Left ventricle myocardium superior (tissue), 1 donor: ENCODE results near the gene GGT6. TPM values are rescaled to one million over a fixed set of nuclear protein-coding genes. Genes with fewer than 3 reads are reported as not detected.
"Not testable (repeated sequence)": the region's sequence is repeated elsewhere in the genome, so short reads cannot be mapped to it uniquely, and the experiment has no call there.

ENCODE experiments used
- ATAC-seq: fragments of 200-7000 bp; cut with Tn5 transposase; one replicate; pipeline ENCODE4 v1.9.1; 2020; ENCODE audit warnings: mild to moderate bottlenecking, moderate library complexity
- DNase-seq: peaks from one replicate; pipeline ENCODE4 v3.0.0-alpha.2; 2020
- intact Hi-C: fragments of 100-400 bp; cut with micrococcal nuclease; formaldehyde crosslinking; loops from one replicate; pipeline ENCODE4 v1.11.0; 2022
- total RNA-seq: library from RNA; stranded (reverse); fragmentation: NEBNext Ultra II Directional; extraction: Animal tissue kit (Norgen Biotek cat#: 25700); gene quantifications from one replicate; pipeline ENCODE4 v1.2.1, GENCODE V29; 2021
- donor health status: DM: no; HTN: yes; CAD: no; lungs with severe emphysema.

GGT6 gene
- total RNA-seq, 1 donor from 2014 or later = 0.22 TPM

DNA sequence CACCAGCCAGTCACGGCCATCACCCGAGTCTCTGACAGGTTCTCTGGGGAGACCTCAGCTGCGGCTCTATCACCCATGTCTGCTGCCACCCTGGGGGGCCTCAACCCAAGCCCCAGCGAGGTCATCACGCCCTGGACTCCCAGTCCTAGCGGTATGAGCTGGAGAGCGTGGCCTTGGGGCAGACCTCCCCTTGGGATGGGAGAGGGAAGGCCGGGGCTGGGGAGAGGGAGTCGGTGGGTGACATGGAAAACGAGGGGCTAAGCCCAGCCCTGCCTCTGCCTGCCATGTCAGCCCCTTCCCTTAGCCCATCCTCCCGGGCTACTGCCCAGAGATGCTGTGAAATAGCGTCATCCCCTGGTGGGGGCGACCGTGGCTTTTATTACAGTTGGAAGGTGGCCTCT, 32.6 kb upstream of the GGT6 start:
- ATAC-seq = no peak
- no peak for DNase-seq
- intact Hi-C loops = no loop called here

DNA sequence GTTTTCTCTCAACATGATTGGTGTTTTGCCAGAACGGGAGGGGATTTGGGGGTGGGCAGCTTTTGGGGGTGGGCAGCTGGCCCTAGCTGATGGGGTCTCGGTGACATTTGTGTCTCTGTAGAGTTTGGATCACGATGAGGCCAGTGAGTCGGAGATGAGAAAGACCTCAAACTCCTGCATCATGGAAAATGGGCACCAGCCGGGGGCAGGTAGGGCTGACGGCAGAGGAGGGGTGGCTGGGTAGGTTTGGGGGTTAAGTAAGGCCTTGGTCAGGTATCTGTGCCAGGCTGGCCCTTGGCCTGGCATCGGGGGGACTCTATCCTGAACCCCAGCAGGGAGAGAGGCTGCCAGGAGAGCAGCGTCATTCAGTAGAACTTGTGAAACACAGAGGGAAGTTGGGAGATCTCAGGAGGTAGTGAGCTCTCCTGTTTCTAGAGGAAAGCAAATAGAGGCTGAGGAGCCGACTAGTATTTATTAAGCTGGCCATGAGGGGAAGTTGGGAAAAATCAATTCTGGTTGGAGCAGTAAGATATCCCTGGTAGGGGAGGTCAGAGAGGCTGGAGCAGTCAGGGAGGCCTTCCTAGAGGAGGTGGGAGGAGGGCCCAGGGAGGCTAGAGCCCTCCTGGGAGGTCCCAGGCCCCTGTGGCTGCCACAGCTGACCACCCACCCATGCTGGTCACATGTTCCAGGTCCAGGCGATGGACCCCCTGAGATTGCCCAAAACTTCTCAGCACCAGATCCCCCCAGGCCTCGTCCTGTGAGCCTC, 32.0 kb upstream of the GGT6 start:
- ATAC-seq (no peak), DNase-seq (no peak)
- intact Hi-C loops = no loop called here

DNA sequence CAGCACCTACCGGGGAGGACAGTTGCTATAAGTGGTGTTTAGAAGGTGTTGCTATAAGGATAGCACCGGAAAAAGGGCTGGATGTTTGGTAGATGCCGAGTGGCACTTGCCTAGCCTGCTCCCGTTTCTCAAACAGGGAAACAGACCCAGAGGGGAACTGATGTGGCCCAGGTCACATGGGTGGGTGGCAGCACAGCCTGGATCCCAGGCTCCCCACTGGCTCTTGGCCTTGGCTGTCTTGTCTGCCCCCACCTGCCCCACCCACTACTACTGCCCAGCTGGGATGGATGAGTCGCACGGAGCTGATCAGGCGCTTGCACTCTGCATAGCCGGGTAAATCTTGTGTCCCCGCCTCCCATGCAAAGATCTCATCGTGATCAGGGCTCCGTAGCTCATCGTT, 31.2 kb upstream of the GGT6 start:
- ATAC-seq (peak; percentile 2), DNase-seq (no peak)

DNA sequence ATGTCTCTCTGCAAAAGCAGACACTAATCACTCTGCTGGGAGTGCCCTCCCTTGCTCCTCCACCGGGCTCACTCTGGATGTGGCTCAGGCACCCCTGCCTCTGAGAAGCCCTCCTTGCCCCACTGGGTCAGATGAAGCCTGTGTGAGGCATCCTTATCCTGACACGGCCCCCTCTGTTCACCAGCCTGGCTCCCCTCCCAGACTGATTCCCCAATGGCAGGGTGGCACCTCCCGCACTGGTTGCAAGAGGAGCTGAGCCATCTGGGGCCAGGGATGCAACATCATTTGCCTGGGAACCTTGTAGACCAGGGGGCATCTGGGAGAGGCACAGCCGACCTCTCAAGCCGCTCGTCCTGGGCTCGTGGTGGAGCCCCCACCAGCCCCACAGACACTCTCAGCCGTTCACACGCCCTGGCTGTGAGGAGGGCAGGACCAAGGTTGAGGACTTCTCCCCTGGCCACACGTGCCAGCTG, 30.6 kb upstream of the GGT6 start:
- no peak for ATAC-seq
- no peak for DNase-seq
- intact Hi-C loops = no loop called here

More for the DNA sequence above, 31.2 kb upstream of the GGT6 start:
- intact Hi-C loops = no loop called here

DNA sequence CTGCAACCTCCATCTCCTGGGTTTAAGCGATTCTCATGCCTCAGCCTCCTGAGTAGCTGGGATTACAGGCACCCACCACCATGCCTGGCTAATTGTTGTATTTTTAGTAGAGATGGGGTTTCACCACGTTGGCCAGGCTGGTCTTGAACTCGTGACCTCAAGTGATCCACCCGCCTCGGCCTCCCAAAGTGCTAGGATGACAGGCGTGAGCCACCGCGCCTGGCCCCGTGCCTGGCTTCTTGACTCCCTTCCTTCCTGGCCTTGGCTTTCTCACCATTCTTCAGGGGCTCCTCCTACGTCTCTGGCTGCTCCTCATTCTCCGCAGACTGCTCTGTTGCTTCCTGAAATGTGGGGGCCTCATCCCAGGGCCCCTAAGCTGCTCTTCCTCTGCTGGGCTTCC, 29.7 kb upstream of the GGT6 start:
- DNase-seq, ATAC-seq, intact Hi-C loops: not testable (repeated sequence)

DNA sequence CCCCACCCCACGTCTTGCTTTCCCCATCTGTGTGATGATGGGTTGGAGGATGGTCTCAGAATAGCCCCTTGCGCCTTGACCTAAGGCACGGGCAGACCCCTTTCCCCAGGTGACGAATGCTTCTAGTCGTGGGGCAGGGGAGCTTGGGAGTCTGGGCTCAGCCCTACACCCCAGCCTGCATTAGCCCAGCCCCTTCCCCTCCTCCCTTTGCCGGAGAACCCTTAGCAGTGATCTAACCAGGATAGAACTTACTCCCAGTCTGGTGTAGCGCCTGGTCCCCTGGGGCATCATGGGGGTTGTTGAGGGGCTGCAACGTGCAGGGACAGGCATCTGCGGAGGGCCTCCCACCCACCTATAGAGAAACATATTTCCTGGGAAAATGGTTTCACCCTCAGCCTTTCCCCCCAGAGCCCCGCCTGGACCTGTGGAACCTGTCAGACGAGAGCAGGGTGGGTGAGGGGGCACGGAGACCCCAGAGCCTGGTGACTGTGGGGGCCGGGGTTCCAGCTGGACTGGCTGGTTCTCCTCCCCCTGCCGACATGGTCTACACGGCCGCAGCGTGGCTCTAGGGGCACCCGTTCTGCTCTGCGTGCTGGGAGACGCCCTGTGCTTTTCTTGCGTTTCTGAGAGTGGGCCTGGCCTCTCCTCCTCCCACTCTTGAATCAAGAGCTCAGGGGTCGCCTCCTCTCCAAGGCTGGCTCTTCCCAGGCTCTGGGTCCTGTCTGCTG, 28.7 kb upstream of the GGT6 start:
- no peak for DNase-seq
- intact Hi-C loops = no loop called here
- ATAC-seq = no peak

DNA sequence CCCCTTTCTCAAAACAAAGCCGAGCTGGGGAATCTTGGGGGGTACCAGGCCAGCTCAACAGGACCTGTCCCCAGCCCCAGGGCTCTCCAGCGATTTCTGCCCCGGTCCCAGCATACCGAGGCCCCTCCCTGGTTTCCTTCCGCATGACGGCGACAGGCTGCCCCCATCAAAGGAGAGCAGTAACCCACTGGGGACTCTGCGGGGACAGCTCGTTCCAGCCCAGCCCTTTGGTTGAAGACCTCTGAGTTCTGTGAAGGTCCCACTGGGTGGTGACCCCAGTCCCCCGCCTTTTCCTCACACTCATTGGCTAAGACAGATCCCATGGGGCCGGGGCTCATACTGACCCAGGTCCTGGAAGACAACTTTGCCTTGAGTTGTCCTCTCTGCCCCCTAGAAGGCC, 28.0 kb upstream of the GGT6 start:
- intact Hi-C loops = no loop called here
- DNase-seq (peak; percentile 70), ATAC-seq (peak; percentile 23)

DNA sequence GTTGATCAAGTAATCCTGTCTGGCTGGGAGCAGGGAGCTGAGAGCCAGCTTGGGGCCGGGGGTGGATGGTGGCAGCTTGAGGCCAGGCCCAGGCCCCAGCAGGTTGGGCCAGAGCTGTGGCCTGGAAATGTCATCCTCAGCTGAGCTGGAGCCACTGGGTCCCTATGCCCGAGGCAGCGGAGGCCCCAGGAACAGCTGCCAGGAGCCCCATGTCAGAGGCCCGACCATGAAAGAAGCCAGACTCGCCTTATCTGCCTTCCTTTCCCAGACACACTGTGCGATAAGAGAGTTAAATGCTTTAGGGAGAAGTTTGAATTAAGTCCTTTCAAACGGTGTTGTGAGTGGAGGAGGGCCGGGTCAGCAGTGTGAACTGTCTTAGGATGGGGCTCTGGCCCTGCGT, 27.4 kb upstream of the GGT6 start:
- peak; percentile 61 for ATAC-seq
- DNase-seq = peak; percentile 77
- intact Hi-C loops = no loop called here

DNA sequence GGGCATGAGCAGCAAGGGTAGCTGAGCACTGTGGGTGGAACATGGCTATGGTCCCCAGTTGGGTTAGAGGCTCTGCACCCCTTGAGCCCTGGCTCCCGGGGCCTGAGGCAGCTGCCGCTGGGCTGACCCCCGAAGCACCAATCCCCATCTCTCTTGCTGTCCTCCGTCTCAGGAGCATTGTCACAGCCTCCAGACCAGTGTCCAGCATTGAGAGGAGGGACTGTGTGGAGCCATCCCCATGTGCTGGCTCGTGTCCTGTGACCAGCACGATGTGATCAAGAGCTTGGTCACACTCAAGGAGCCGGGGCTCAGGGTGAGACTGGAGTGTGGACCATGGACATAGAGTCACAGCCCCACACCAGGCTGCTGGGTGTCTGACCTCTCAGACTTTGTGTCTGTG, 26.8 kb upstream of the GGT6 start:
- DNase-seq (no peak), ATAC-seq (no peak)
- intact Hi-C loops = no loop called here

DNA sequence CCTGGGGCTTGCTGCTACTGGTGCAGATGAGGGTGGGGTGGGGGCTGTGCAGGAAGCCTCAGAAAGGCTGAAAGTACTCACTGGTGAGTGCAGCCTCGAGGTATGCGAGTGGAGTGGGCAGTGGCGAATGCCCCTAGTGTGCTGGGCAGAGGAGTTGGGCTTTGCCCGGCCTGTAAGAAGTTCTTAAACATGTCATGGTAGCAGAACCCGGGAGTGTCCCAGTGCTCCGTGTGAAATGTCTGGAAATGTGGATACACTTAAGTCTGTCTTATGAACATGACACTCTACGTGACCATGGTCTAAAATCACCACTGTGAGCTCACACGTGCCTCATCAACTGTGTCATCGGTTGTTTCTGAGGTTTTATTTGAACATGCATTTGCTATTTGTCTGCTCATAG, 25.7 kb upstream of the GGT6 start:
- no peak for ATAC-seq

DNA sequence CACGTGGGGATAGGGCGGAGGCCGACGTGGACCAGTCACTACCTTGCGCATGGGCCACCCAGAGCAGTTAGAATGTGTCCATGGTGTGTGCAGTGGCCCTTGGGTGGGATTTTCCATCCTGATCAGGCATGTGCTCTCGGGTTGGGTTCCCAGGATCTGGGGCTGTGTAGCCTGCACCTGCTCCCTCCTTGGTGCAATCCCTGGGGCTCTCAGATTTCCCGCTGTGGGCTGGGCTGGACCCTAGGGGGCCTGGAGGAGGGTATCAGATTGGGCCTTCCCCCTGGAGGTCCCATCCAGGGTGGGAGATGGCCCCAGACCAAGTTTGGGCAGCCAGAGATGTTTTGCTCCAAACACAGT, 25.2 kb upstream of the GGT6 start:
- ATAC-seq = no peak
- intact Hi-C loops = no loop called here
- DNase-seq = no peak

More for the DNA sequence above, 25.7 kb upstream of the GGT6 start:
- intact Hi-C loops = no loop called here
- DNase-seq = no peak

DNA sequence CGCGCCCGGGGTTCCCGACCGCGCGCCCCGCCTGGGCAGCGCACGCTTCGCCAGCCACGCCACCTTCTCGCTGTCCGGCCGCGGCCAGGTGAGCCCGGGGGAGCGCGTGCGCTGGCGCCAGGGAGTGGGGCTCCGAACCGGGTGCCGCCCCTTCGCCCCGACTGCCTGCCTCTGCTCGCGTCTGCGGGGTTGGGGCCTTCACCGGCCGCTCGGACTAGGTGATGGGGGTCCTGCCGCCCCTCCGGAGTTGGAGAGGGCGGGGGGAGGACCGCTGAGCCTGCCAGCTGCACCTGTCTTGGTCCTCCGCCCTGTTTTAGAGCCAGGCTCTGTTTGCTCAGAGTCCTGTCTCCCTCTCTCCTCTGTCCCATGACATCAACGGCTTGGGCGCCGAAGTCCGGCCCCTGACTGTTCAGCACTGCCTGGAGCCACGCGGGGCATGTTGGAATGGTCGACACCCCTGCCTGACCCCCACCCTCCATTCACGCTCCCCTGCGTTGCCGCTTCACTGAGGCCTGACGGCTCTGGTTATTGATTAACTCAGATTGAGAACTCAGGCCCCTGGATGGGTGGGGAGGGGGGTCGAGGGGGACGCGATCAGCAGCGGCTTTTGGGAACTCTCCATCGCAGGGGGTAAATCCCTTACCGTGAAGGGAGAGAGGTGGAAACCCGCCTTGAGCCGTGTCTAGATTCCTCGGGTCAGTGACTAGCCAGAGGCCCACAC, 24.7 kb upstream of the GGT6 start:
- DNase-seq = no peak
- ATAC-seq = no peak
- intact Hi-C loops = no loop called here

DNA sequence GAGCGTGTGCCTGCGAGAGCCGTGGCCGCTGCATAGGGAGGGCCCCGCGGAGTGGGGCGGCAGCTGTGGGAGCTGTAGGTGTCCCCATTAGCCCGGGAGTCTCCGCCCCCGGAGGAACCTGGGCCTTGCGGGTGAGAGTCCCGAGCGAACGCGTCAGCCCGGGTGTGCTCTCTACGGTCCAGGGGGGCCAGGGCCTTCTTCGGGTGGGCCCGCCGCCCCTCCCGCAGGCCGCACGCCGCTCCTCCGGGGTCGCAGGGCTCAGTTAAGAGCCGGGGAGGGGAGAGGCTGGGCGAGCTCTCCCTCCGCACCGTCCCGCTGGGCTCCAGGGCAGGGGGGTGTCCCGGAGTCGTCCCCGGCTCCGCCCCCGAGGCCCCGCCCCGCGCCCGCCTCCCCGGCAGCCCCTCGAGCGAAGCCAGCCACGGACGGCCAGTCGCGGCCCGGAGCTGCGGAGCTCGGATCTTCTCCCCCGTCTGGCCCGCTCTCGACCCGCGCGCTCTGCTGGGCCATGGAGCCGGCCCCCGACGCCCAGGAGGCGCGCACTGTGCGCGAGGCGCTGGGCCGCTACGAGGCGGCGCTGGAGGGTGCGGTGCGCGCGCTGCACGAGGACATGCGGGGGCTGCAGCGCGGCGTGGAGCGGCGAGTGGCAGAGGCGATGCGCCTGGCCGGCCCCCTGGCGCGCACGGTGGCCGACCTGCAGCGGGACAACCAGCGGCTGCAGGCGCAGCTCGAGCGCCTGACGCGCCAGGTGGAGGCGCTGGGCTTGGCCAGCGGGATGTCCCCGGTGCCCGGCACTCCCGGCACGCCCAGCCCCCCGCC, 23.9 kb upstream of the GGT6 start, which contains the start of gene SMTNL2:
SMTNL2 (plus strand) TSS at position 429 of the 816 bp plus-strand sequence; CDS start at position 506, 77 bp downstream.
- intact Hi-C loops = no loop called here
- DNase-seq (peak; percentile 86), ATAC-seq (peak; percentile 84)

DNA sequence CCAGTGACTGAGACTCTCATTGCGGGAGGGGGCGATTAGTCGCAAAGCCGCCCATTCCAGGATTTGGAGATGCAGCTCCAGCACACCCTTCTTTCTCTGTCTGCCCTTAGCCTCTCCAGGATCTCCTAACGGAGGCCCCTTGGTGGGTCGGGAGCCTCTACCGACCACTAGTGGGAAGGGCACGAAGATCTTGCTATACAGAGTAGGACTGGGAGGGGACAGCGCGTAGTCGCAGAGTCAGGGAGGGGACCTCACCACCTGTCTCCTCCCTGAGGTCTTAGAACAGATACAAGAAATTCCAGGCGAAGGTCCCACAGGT, 23.4 kb upstream of the GGT6 start:
- intact Hi-C loops = no loop called here
- DNase-seq (peak; percentile 61), ATAC-seq (peak; percentile 72)

DNA sequence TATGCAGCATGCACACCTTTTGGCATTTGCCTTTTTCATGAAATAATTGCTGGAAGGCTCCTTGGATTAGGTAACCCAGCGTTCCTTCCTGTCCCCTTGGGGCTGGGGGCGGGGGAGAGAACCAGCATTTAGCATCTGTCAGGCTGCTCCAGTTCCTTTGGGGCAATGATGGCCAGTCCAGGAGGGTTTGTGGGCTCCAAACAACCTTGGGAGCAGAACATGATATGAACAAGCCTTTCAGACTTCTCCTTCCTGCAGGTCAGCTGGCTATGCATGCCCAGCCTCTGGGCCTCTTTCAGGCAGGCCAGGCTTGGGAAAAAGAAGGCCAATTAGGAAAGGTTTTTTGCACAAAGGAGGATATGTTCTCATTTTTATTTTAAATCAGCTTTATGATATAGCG, 22.8 kb upstream of the GGT6 start:
- no peak for DNase-seq
- intact Hi-C loops = no loop called here
- ATAC-seq = no peak

DNA sequence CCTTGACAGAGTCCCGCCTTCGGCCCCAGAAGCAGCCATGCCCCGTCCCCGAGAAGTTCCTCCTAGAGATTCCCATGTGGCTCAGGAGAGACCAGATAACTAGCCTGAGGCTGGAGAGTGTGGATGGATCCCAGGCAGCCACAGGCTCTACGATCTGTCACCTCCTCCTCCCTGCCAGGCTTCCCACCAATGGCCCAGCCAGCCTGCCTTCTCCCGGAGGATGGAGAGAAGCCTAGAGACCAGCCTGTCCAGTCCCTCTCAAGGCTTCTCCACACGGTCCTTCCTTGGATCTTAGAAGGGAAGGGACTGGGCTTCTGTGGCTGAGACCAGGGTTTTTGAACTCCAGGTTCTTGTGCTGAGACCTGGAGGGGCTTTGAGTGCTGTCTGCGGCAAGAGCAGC, 22.3 kb upstream of the GGT6 start:
- intact Hi-C loops = no loop called here
- no peak for ATAC-seq
- no peak for DNase-seq

DNA sequence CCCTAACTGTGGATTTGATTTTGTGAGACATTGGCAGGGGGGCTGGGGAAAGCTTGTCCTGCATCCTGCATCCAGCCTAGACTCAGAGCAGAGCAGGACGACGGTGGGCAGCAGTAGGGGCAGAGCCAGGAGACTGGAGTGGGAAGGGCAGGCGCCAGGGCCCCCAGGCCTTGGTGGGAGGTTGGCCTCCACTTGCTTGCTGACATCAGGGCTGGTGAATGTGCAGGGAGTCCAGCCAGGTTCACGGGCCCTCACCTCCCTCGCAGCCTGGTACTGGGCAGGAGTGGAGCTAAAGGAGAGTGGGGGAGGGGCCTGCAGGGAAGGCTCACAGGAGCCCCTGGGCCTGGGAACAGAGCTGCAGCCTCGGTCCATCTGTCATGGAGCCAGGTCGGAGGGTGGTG, 21.7 kb upstream of the GGT6 start:
- DNase-seq (no peak), ATAC-seq (no peak)
- intact Hi-C loops = no loop called here

DNA sequence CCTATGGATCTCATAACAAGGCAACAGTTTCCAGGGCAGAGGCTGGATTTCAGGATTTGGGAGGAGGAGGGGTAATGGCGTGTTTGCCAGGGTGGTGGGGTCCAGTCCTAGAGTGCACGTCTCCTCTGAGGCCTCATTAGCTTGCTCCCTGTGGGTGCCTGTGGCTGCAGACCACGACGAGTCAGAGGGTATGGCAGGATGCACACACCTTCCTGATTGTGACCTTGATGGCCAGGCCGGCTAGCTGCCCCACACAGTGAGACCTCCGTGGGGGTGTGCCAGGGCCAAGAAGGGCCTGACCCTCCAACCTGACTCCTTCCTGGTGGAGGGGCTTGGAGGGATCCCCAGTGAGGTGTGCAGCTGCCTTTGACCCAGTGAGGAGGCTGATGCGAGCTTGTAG, 19.9 kb upstream of the GGT6 start:
- DNase-seq = no peak
- no peak for ATAC-seq
- intact Hi-C loops = no loop called here

DNA sequence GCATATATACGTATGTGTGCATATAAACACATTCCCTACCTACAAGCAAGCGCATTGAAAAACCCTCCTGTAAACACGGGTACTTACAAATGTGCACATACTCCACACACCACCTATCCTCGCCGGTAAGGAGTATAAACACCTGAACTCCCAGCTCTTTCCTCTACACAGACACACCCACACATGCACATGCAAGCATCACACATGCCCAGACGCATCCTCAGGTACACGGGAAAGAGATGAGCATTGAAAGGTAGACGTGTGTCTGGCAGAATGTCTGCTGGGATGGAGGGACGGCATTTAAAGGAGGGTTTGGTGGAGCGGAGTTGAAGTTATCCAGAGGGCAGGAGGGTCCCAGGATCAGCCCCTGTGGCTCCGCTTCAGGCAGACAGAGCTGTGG, 19.3 kb upstream of the GGT6 start:
- intact Hi-C loops = no loop called here
- ATAC-seq (no peak), DNase-seq (no peak)
